HEK293 (cell line): ENCODE data around the gene PTPRG.

ENCODE experiments used
- BCL11A ChIP-seq: fragments of 450-650 bp; formaldehyde crosslinking; IDR thresholded peaks from 2 replicates; pipeline ENCODE4 v1.5.1; 2016; ENCODE audit warnings: low read depth, missing biosample characterization, missing genetic modification characterization
- GLIS1 ChIP-seq: fragments of 450-650 bp; formaldehyde crosslinking; IDR thresholded peaks from 2 replicates; pipeline ENCODE4 v1.5.1; 2016; ENCODE audit warnings: missing biosample characterization, missing genetic modification characterization
- HIC1 ChIP-seq: fragments of 450-650 bp; formaldehyde crosslinking; IDR thresholded peaks from 2 replicates; pipeline ENCODE4 v1.5.1; 2016; ENCODE audit warnings: missing biosample characterization, missing genetic modification characterization
- REST ChIP-seq: fragments of 450-650 bp; formaldehyde crosslinking; IDR thresholded peaks from 2 replicates; pipeline ENCODE4 v1.5.1; 2016; ENCODE audit warnings: missing biosample characterization, missing genetic modification characterization
- ZBTB21 ChIP-seq: fragments of 450-650 bp; formaldehyde crosslinking; IDR thresholded peaks from 2 replicates; pipeline ENCODE4 v1.5.1; 2017; ENCODE audit warnings: missing biosample characterization, missing genetic modification characterization
- ZBTB44 ChIP-seq: fragments of 450-650 bp; IDR thresholded peaks from 2 replicates; pipeline ENCODE4 v1.5.1; 2018; ENCODE audit warnings: missing biosample characterization, mild to moderate bottlenecking, missing genetic modification characterization
- ZBTB49 ChIP-seq: fragments of 450-650 bp; formaldehyde crosslinking; IDR thresholded peaks from 2 replicates; pipeline ENCODE4 v1.5.1; 2016; ENCODE audit warnings: missing biosample characterization, missing genetic modification characterization, low read depth
- ZBTB8A ChIP-seq: fragments of 450-650 bp; formaldehyde crosslinking; IDR thresholded peaks from 2 replicates; pipeline ENCODE4 v1.5.1; 2016; ENCODE audit warnings: missing biosample characterization, missing genetic modification characterization
- ZFP37 ChIP-seq: fragments of 450-650 bp; formaldehyde crosslinking; IDR thresholded peaks from 2 replicates; pipeline ENCODE4 v1.5.1; 2016; ENCODE audit warnings: missing biosample characterization, missing genetic modification characterization
- ZNF148 ChIP-seq: fragments of 450-650 bp; formaldehyde crosslinking; IDR thresholded peaks from 2 replicates; pipeline ENCODE4 v1.5.0; 2017; ENCODE audit warnings: missing biosample characterization, missing genetic modification characterization, borderline replicate concordance
- ZNF26 ChIP-seq: fragments of 450-650 bp; formaldehyde crosslinking; IDR thresholded peaks from 2 replicates; pipeline ENCODE4 v1.5.1; 2016; ENCODE audit warnings: missing biosample characterization, missing genetic modification characterization
- ZNF280C ChIP-seq: fragments of 450-650 bp; formaldehyde crosslinking; IDR thresholded peaks from 2 replicates; pipeline ENCODE4 v1.5.1; 2016; ENCODE audit warnings: missing biosample characterization, missing genetic modification characterization
- ZNF394 ChIP-seq: fragments of 450-650 bp; formaldehyde crosslinking; IDR thresholded peaks from 2 replicates; pipeline ENCODE4 v1.5.1; 2016; ENCODE audit warnings: missing biosample characterization, missing genetic modification characterization, mild to moderate bottlenecking, moderate library complexity, borderline replicate concordance
- ZNF423 ChIP-seq: fragments of 450-650 bp; formaldehyde crosslinking; IDR thresholded peaks from 2 replicates; pipeline ENCODE4 v1.5.1; 2016; ENCODE audit warnings: missing biosample characterization, missing genetic modification characterization
- ZNF600 ChIP-seq: fragments of 450-650 bp; formaldehyde crosslinking; IDR thresholded peaks from 2 replicates; pipeline ENCODE4 v1.5.1; 2016; ENCODE audit warnings: missing biosample characterization, missing genetic modification characterization
- ZNF624 ChIP-seq: fragments of 450-650 bp; formaldehyde crosslinking; IDR thresholded peaks from 2 replicates; pipeline ENCODE4 v1.5.1; 2017; ENCODE audit warnings: missing biosample characterization, missing genetic modification characterization
- ZNF660 ChIP-seq: fragments of 450-650 bp; IDR thresholded peaks from 2 replicates; pipeline ENCODE4 v1.5.1; 2018; ENCODE audit warnings: missing biosample characterization, mild to moderate bottlenecking, missing genetic modification characterization
- ZNF707 ChIP-seq: fragments of 450-650 bp; formaldehyde crosslinking; IDR thresholded peaks from 2 replicates; pipeline ENCODE4 v1.5.1; 2016; ENCODE audit warnings: missing biosample characterization, missing genetic modification characterization
- ZNF76 ChIP-seq: fragments of 450-650 bp; formaldehyde crosslinking; IDR thresholded peaks from 2 replicates; pipeline ENCODE4; 2016; ENCODE audit warnings: low read depth, missing biosample characterization, missing genetic modification characterization, borderline replicate concordance
- ZNF776 ChIP-seq: fragments of 450-650 bp; formaldehyde crosslinking; IDR thresholded peaks from 2 replicates; pipeline ENCODE4 v1.5.0; 2017; ENCODE audit warnings: missing biosample characterization, missing genetic modification characterization, borderline replicate concordance
- ZNF830 ChIP-seq: fragments of 450-650 bp; IDR thresholded peaks from 2 replicates; pipeline ENCODE4 v1.5.0; 2018; ENCODE audit warnings: missing biosample characterization, missing genetic modification characterization, low read depth, mild to moderate bottlenecking, moderate library complexity
- ZNF843 ChIP-seq: fragments of 450-650 bp; formaldehyde crosslinking; IDR thresholded peaks from 2 replicates; pipeline ENCODE4 v1.5.1; 2016; ENCODE audit warnings: missing biosample characterization, missing genetic modification characterization

PTPRG gene

GRCh38 chr3:61564395-61565059 is 3.2 kb downstream of the PTPRG start (continued):
- peak; percentile 61; the same call in 1 of the 2 replicates for TF ChIP-seq ZFP37 (tag by site-specific recombination)
- TF ChIP-seq ZNF830 (tag by site-specific recombination), result no peak
- TF ChIP-seq ZBTB8A, result peak; percentile 93
- TF ChIP-seq ZBTB21 (tag by site-specific recombination), result no peak
- no peak for TF ChIP-seq ZNF707 (tag by site-specific recombination)
- TF ChIP-seq ZNF148, result no peak
- peak; percentile 90 for TF ChIP-seq ZNF600 (tag by site-specific recombination)
- TF ChIP-seq ZNF76, result no peak
- TF ChIP-seq ZNF280C (tag by site-specific recombination), result no peak
- TF ChIP-seq ZNF394 (tag by site-specific recombination), result peak; percentile 26; the same call in 1 of the 2 replicates
- no peak for TF ChIP-seq ZBTB49
- TF ChIP-seq GLIS1 (tag by site-specific recombination), result peak; percentile 13; the same call in 1 of the 2 replicates
- no peak for TF ChIP-seq ZNF423 (tag by site-specific recombination)
- peak; percentile 49; the same call in 1 of the 2 replicates for TF ChIP-seq HIC1 (tag by site-specific recombination)
- TF ChIP-seq ZNF26 (tag by site-specific recombination), result no peak
- no peak for TF ChIP-seq REST (tag by site-specific recombination)
- TF ChIP-seq ZNF624 (tag by site-specific recombination), result no peak
- no peak for TF ChIP-seq ZNF776 (tag by site-specific recombination)
- TF ChIP-seq ZNF660 (tag by site-specific recombination), result peak; percentile 84
- TF ChIP-seq ZNF843 (tag by site-specific recombination), result peak; percentile 12; the same call in 1 of the 2 replicates
- TF ChIP-seq ZBTB44 (tag by site-specific recombination), result peak; percentile 39; the same call in 1 of the 2 replicates
- no peak for TF ChIP-seq BCL11A (tag by site-specific recombination)
